Coronary artery (tissue), 2 donors: ENCODE results near the gene CFB.

Experiments
- DNase-seq: peaks from one replicate; pipeline ENCODE4 v3.0.0-alpha.2; 2017; ENCODE audit warnings: low spot score
- H3K27ac ChIP-seq, 2 donors: fragments of 200-600 bp; sonication (generic); one replicate each; pipeline ENCODE4 v1.5.1; 2016 to 2019
- H3K4me3 ChIP-seq: fragments of 200-600 bp; sonication (generic); 2 replicates; pipeline ENCODE4 v1.5.1; 2016; ENCODE audit warnings: mild to moderate bottlenecking, moderate library complexity
- TF ChIP-seq, protein P1 (sequence below): fragments of 200-600 bp; sonication (generic); IDR thresholded peaks from one replicate; pipeline ENCODE4 v1.5.1; 2019; ENCODE audit warnings: antibody characterized with exemption

The CFB gene

DNA sequence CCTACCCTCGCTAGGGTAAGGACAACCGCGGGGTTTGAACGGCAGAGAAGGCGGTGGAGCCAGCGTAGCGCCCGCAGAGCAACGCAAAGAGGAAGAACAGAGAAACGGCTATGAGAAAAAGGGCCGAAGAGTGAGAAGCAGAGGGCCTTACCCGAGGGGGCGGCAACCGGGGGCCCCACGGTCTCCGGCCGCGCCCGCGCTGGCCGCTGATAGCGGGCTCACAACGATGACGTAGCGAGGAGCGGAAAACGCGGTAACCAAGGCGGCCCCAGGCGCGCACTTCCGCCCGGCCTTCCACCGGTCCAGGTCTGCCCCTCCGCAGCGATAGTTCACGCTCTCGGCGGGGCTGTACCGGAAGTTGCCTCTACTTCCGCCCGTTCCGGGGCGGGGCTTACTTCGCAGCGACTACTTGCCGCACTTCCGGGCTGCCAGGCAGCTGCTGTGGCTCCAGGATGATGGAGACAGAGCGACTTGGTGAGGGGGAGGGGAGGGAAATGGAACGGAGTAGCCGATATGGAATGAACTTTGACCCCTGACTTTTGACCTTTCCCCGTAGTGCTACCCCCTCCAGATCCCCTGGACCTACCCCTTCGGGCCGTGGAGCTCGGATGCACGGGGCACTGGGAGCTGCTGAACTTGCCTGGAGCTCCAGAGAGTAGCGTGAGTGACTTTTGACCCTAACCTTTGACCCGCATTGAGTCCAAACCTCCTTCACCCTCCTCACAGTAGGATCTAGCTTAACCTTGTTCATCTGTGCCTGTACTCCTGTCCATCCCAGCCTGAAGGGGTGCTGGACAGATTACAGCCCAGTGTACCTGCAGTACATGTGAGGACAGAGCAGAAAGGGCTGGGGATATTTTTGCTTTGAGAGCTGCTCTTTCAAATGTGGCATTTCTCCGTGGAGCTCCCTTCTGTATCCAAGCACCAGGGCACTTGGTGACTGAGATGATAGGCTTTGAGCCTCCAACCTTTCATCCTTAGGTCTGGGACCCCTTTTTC is 13.1 kb downstream of the CFB start, which contains the start of the genes NELFE and SKIC2:
Gene NELFE, minus strand, starts transcription at position 231 of the 999 bp plus-strand sequence. CDS start 525 bp downstream, outside the sequence.
Gene SKIC2, plus strand, starts transcription at position 435 of the 999 bp plus-strand sequence. Its CDS starts 18 bp downstream, at position 453.
- TF ChIP-seq, protein P1, sequence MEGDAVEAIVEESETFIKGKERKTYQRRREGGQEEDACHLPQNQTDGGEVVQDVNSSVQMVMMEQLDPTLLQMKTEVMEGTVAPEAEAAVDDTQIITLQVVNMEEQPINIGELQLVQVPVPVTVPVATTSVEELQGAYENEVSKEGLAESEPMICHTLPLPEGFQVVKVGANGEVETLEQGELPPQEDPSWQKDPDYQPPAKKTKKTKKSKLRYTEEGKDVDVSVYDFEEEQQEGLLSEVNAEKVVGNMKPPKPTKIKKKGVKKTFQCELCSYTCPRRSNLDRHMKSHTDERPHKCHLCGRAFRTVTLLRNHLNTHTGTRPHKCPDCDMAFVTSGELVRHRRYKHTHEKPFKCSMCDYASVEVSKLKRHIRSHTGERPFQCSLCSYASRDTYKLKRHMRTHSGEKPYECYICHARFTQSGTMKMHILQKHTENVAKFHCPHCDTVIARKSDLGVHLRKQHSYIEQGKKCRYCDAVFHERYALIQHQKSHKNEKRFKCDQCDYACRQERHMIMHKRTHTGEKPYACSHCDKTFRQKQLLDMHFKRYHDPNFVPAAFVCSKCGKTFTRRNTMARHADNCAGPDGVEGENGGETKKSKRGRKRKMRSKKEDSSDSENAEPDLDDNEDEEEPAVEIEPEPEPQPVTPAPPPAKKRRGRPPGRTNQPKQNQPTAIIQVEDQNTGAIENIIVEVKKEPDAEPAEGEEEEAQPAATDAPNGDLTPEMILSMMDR, result no peak
- H3K27ac ChIP-seq, result peak within 1 kb of the TSS; percentile 89 to 93
- DNase-seq, result peak; percentile 99
- peak within 1 kb of the TSS; percentile 87 for H3K4me3 ChIP-seq

DNA sequence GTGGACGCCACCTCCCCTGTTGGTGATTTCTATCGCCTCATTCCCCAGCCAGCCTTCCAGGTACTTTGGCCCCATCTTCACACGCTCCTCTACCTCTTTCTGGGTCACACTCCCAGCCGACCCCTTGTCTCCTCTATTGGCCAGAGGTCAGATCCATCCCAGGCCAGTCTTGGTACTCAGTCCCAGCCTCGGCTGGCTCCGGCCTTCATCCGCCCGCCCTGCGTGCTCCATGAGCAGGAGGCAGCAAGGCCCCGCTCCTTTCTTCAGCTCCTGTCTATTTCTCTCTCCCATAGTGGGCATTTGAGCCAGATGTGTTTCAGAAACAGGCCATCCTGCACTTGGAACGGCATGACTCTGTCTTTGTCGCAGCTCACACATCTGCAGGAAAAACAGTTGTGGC is 15.7 kb downstream of the CFB start:
- TF ChIP-seq, protein P1, result no peak
- Histone ChIP-seq H3K4me3 (no peak overlapping the region), H3K27ac (no peak overlapping the region)
- DNase-seq, result no peak

DNA sequence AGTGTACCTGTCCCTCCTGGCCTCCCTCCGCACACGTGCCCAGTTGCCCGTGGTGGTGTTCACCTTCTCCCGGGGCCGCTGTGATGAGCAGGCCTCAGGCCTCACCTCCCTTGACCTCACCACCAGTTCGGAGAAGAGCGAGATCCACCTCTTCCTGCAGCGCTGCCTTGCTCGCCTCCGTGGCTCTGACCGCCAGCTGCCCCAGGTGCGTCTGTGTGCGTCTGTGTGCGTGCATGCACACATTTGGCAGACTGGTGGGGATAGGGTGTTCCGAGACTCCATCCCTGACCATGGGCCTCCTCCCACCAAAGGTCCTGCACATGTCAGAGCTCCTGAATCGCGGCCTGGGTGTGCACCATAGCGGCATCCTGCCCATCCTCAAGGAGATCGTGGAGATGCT is 18.0 kb downstream of the CFB start:
- H3K4me3 ChIP-seq, result no peak overlapping the region
- DNase-seq, result no peak
- TF ChIP-seq, protein P1, result no peak
- no peak overlapping the region for H3K27ac ChIP-seq

DNA sequence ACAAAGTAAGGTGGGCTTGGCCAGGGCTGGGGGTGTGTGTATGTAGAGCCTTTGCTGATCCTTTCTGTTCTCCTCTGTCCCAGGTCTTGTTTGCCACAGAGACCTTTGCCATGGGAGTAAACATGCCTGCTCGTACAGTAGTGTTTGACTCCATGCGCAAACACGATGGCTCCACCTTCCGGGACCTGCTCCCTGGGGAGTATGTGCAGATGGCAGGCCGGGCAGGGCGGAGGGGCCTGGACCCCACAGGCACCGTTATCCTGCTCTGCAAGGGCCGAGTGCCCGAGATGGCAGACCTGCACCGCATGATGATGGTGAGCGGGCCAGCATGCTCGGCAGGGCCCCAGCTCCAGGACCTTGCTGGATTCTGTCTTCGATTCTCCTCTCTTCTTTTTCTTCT is 19.8 kb downstream of the CFB start:
- DNase-seq, result no peak
- TF ChIP-seq, protein P1, result no peak
- Histone ChIP-seq H3K4me3 (no peak overlapping the region), H3K27ac (no peak overlapping the region)

DNA sequence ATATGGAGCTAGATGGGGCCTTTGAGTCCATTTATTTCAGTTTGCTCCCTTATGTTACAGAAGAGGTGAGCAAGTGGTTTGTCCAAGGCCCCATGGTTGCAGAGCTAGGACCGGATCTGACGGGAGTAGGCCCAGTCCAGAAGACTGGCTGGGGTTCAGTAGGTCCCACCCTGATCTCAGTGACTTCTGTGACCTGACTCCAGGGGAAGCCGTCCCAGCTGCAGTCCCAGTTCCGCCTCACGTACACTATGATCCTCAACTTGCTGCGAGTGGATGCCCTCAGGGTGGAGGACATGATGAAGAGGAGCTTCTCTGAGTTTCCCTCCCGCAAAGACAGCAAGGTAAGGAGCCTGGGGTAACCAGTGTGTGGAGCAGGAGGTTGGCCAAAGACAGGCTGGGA is 20.6 kb downstream of the CFB start:
- Histone ChIP-seq H3K4me3 (no peak overlapping the region), H3K27ac (no peak overlapping the region)
- no peak for DNase-seq
- TF ChIP-seq, protein P1, result no peak

DNA sequence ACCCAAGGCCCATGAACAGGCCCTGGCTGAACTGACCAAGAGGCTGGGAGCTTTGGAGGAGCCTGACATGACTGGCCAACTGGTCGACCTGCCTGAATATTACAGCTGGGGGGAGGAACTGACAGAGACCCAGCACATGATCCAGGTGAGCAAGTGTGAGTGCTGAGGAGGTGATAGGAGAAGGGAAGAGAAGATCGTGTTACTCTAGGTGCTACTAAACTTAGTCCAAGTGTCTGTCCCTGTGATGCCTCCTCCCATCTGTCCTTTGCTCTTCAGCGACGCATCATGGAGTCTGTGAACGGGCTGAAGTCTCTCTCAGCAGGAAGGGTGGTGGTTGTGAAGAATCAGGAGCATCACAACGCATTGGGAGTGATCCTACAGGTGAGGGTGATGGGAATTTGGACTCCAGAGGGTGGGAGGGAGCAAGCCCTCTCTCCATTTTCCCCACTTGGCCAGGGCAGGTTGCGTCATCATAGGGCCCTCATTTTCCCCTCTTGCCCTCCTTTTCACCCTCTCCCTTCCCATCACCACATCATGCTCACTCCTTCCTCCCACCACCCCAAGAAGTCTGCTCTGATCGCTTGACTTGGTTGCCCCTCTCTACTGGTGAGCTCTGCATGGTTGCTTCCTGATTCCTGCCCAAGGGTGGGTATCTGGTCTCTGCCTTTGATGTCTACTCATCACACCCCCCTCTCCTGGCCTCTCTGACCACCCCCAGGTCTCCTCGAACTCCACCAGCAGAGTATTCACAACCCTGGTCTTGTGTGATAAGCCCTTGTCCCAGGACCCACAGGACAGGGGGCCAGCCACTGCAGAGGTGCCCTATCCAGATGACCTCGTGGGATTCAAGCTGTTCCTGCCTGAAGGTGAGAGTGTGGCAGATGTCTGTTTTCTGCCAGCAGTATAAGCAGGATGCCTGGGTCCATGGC is 21.4 kb downstream of the CFB start:
- no peak overlapping the region for H3K4me3 ChIP-seq

More for the DNA sequence above, 21.4 kb downstream of the CFB start:
- TF ChIP-seq, protein P1, result no peak
- H3K27ac ChIP-seq, result no peak overlapping the region
- DNase-seq, result no peak
